Superior temporal gyrus (tissue), 1 donor: ENCODE results near the gene MLXIP.
A peak's percentile ranks its signal among the peaks of the same experiment; 100 is the strongest.

ENCODE experiments used
- DNase-seq: peaks from one replicate; pipeline ENCODE4 v3.0.0-alpha.2; 2016; ENCODE audit errors: extremely low spot score

MLXIP gene

DNA sequence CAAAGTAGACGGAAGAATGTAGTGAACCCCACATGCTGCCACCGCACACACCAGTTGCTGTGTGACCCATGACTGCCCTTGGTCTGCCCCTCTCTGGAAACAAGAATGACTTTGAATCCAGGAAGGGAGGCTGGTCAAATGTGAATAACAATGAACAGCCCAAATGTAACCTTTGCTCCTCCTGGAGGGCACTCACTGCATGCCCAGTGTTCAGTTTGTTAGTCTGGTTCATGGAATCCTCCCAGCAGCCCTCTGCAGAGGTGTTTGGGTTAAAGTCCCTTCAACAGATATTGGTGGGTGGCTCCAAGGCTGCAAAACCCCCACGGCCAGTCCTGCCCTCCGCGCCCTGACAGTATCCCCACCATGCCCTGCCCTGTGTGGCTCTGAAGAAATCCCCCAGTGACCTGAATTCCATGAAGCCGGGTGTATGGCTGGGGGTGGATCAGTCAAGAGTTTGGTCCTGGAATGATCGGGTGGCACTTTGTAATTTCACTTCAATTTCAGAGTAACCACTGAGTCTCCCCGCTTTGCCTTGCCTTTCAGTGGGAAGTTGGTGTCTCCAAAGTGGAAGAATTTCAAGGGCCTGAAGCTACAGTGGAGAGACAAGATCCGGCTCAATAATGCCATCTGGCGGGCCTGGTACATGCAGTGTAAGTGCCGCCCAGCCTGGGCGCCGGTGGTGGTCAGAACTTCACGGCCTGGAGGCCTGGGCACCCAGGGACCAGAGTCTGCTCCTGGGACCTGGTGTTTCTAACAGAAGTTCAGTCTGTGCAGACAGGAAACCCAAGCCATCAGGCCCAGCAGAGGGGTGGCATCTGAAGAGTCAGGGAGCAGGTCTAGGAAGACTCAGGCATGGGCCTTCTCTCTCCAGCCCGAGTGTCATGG lies 48.4 kb downstream of the MLXIP start:
- peak; percentile 57 for DNase-seq

GRCh38 chr12:122127839-122128238 lies 49.3 kb downstream of the MLXIP start:
- DNase-seq = no peak

DNA sequence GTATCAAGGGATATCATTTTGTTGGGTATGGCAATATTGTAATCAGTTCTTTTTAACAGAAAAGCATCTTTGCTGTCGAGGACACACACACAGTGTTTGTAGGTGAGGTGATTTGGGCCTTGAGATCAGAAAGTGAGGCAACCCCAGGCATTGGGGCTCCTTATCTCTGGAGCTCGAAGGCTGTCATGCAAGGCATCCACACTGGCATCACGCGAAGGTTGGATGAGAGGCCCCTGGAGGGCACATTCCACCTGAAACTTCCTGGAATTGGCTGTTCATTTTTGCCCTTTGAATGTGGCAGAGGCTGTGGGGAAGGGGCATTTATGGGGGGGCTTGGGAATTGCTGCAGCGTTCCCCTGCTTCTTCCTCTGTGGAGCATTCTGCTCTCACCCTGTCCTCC lies 49.9 kb downstream of the MLXIP start:
- DNase-seq = no peak

- DNase-seq = no peak
Measured at GRCh38 chr12:122129131-122129530, 50.6 kb downstream of the MLXIP start.

DNA sequence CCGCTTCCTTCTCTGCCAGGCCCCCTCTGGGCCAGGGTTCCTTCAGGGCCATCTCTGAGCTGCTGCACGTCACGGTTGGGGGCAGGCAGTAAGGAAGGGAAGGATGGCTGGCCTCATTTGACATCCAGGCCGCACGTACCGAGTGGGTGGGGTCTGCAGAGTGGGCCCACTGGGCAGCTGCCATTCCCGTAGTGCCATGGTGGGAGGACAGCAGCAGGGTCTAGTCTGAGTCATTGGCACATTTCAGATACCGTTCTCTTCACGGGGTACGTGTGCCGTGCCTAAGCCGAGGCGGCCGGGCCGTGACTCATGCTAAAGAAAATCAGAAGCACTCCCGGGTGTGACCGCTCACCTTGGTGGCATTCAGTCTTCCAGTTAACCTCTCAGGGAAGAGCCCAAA lies 51.6 kb downstream of the MLXIP start:
- no peak for DNase-seq

DNA sequence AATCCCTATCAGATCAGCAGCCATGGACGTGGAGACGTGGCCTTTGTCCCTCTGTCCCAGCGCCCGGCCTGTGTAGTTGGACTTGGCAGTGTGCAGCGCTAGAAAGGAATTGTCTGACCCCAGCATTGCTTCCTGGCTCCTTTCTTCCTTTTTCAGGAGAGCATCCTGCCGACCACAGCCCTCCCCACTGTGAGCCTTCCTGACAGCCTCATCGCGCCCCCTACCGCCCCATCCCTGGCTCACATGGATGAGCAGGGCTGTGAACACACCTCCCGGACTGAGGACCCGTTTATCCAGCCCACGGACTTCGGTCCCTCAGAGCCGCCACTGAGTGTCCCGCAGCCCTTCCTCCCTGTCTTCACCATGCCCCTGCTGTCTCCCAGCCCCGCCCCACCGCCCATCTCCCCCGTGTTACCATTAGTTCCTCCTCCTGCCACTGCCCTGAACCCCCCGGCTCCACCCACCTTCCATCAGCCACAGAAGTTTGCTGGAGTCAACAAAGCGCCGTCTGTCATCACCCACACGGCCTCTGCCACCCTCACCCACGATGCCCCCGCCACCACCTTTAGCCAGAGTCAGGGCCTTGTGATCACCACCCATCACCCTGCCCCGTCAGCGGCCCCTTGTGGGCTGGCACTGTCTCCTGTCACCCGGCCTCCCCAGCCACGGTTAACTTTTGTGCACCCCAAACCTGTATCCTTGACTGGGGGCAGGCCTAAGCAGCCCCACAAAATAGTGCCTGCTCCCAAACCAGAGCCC lies 54.8 kb downstream of the MLXIP start:
- DNase-seq = no peak

DNA sequence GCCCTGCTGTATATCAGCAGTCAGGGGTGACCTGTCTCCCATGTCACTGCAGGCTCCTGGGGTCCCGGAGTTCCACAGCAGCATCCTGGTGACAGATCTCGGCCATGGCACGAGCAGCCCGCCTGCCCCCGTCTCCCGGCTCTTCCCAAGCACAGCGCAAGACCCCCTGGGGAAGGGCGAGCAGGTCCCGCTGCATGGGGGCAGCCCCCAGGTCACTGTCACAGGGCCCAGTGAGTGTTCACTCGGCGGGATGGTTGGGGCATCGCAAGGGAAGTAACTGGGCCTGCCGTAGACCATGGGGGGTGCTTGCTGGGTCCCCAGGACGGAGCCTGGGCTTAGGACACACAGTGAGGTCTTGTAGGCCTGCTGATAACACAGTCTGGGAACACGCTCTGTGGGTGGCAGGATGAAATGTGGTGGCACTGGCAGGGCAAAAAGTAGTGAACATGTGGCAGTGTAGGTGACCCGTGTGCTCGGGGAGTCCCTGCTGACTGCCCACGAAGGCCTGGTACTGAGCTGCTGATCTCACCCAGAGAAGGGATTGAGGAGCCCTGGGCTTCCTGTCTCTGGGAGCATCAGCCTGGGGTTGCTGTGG lies 57.0 kb downstream of the MLXIP start:
- DNase-seq = no peak

DNA sequence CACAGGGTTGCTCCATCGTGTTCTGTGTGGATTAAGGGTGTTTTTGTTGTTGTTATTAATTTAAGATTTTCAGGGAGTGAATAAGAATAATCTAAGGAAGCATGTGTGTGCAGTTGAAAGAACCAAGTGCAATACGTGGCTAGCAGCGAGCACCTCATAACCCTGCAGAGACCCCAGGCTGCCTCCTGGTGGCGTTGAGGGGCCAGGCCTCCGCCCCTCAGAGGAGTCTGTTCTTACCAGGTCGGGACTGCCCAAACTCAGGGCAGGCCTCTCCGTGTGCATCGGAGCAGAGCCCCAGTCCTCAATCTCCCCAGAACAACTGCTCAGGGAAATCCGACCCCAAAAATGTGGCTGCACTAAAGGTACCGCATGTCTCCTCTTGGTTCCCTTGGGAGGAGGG lies 58.7 kb downstream of the MLXIP start:
- DNase-seq = no peak

GRCh38 chr12:122137681-122138080 lies 59.1 kb downstream of the MLXIP start:
- no peak for DNase-seq

DNA sequence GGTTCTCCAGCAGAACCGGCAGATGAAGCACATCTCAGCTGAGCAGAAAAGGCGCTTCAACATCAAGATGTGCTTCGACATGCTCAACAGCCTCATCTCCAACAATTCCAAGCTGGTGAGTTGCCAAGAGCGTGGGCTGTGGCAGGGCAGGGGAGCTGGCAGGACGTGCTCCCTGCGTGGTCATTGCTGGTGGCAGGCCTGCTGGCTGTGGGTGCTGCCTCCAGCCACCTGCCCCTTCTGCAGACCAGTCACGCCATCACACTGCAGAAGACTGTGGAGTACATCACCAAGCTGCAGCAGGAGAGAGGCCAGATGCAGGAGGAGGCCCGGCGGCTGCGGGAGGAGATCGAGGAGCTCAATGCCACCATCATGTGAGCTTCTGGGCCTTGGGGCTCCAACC lies 59.6 kb downstream of the MLXIP start:
- DNase-seq = no peak

DNA sequence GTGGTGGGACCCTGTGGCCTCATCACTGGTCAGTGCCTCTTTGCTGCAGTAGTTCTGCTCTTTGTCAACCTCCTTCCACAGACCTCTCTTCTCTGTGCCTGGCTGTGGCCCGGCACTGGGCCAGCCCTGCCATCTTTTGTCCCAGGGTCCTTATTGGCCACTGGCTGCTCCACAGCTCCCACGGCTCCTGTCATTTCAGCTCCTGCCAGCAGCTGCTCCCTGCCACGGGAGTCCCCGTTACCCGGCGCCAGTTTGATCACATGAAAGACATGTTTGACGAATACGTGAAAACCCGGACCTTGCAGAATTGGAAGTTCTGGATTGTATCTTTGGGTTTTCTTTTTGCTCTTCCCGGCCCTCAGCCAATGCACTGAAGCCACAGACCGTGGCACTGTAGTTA lies 60.1 kb downstream of the MLXIP start:
- DNase-seq = no peak

DNA sequence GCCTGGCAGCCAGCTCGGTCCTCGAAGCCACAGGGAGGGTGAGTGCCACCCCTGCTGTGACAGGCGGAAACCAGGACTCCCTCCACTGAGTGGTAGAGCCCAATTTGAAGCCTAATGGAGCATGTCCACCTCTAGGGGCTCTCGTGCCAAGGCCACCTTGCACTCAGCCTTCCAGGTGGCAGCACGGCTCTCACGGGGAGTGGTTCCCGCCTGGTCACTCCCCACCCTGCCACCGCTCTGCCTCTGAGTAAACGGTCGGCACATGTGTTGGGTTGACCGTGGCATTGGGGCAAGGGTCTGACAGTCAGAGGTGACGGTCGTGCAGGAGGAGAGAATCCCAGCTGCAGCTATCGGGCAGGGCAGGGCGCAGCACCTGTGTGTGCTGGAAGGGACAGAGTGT lies 60.7 kb downstream of the MLXIP start:
- no peak for DNase-seq

DNA sequence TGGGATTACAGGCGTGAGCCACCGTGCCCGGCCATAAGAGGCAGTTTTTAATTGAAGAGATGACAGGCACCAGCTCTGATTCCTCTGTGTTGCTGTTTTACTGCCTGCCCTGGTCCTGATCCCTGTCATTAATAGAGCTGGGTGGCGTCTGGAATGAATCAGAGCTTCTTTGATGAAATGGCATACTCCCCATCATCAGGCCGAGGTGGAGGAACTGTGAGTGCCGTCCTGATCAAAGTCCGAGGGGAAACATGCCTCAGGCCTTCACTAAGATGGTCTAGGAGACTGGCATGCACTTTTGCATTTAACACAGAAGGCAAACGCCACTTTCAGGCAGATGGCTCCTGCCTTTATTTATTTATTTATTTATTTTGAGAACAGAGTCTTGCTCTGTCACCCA lies 61.4 kb downstream of the MLXIP start:
- DNase-seq = no peak

DNA sequence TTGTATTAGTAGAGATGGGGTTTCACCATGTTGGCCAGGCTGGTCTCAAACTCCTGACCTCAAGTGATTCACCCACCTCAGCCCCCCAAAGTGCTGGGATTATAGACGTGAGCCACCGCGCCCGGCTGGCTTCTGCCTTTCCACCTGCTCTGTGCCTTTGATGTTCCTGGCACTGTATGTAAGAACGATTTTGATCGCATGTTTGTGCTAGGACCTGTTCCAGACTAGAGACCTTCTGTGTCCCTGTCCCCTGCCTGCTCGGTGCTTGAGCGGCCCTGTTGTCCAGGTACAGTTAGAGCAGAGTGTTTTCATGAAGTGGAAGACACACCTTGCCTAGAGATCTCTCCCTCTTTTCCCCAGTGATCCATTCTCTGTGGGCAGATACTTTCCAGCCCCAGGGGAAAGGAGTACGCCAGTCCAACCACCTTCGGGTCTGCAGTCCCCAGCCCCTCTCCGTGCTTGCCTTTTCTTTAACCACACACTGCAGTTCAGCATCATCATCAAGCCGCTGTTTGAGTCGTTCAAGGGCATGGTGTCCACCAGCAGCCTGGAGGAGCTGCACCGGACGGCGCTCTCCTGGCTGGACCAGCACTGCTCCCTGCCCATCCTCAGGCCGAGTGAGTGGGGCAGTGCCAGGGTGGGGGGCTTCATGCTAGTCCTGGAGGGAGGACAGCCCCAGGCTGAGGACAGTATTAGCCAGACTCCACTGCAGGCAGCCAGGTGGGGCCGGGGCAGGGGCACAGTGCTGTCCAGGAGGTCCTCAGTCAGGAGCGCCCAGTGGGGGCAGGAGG lies 62.1 kb downstream of the MLXIP start:
- DNase-seq = no peak

- no peak for DNase-seq
Measured at GRCh38 chr12:122141911-122142725, 63.6 kb downstream of the MLXIP start.

- DNase-seq = no peak
Measured at GRCh38 chr12:122142857-122143256, 64.3 kb downstream of the MLXIP start.

GRCh38 chr12:122144885-122145284 lies 66.3 kb downstream of the MLXIP start:
- no peak for DNase-seq

DNA sequence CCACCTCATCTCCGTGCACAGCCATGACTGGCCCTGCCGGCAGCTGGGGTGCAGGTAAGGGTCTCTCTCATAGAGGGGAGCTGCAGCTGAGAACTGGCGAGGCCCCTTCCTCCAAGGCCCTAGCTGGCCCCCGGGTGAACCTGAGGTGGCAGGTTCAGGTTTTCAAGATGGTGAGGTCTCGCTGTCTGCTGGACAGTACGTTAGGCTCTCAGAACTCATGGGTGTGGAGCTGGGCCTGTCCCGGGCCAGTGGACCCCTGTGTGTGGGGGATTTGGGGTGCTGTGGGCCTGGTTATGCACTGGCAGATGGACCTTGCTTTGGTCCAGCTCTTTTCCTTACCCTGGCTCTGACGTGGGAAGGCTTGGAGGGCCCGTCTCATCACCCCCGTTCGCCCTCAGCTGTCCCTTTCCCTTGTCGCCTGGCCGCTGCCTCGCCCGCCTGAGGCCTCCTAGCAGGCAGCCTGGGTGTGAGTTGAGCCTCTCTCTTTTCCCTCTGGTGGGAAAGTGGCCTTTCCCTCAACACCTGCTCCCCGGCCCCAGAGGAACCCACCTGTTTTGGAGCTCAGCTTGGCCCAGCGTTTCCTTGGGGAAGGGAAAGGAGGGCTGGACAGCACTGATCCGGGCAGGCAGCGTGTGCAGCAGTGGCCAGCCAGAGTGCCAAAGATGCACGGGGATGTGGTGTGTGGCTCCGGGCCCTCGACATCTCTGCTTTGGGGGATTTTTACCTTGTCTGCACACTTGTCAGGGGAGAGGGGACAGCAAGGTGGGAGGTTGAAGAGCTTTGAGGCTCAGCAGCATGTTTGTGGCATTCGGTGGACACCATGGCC lies 67.2 kb downstream of the MLXIP start:
- no peak for DNase-seq

DNA sequence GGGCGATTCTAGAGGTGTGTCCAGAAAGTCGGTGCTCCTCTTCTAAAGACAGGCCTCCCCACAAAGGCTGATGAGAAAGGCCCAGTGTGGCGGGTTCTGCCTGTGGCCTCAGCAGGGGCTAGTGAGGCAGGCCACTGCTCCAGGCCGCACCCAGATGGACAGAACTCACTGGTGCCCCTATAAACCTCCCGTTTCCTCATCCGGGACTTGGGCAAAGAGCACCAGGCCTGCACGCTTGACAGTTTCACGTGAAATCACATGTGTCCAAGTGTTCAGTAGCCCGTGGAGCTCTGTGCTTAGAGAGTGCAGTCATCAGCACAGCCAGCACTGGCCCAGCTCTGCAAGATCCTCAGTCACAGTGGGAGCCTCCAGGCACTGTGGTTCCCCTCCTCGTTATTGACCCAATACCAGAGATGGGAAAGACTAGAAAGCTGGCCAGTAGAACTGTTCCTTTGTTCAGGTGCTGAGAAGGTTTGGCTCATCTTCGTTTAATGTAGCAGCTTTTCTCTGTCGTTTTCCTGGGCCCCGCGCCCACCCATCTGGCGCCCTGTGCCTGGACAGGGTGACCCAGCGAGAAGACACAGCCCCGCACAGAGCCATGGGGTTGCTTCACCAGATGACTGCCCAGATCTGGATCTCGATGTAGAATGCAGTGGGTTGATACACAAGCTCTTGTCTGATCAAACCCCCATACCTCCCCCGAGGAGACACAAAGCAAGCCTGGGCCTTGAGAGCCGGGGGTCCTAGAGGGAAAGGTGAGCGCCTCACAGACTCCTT lies 69.1 kb downstream of the MLXIP start:
- DNase-seq = no peak
